Skeletal muscle tissue (tissue), 4 donors: Measurements from ENCODE around the gene TNPO1. TPM values are rescaled to one million over a fixed set of nuclear protein-coding genes. Genes with fewer than 3 reads are reported as not detected.

Experiments used
- H3K27ac ChIP-seq: one replicate; pipeline ENCODE4 v1.7.0; 2013; ENCODE audit warnings: mild to moderate bottlenecking, low read depth, low read length, inconsistent platforms
- H3K27me3 ChIP-seq, 3 donors: one replicate each; pipeline ENCODE4 v1.7.0; 2013; ENCODE audit warnings: low read length in 3 of 3; ENCODE audit not compliant: control insufficient read depth in 3 of 3, insufficient read depth in 3 of 3
- H3K36me3 ChIP-seq, 3 donors: one replicate each; pipeline ENCODE4 v1.7.0; 2013; ENCODE audit warnings: low read length in 3 of 3; ENCODE audit not compliant: control insufficient read depth in 3 of 3, insufficient read depth in 3 of 3
- H3K4me1 ChIP-seq, 3 donors: one replicate each; pipeline ENCODE4 v1.7.0; 2013; ENCODE audit warnings: low read length in 3 of 3, mild to moderate bottlenecking in 3 of 3; ENCODE audit not compliant: control insufficient read depth in 3 of 3, insufficient read depth in 3 of 3
- H3K4me3 ChIP-seq, 3 donors: one replicate each; pipeline ENCODE4 v1.7.0; 2013; ENCODE audit warnings: low read length in 3 of 3
- H3K9ac ChIP-seq, 3 donors: one replicate each; pipeline ENCODE4 v1.7.0; 2013; ENCODE audit warnings: low read length in 3 of 3, mild to moderate bottlenecking in 3 of 3, moderate library complexity in 2 of 3, low read depth in 1 of 3
- H3K9me3 ChIP-seq, 3 donors: one replicate each; pipeline ENCODE4 v1.7.0; 2013; ENCODE audit warnings: low read length in 3 of 3; ENCODE audit not compliant: control insufficient read depth in 3 of 3
- total RNA-seq: library from RNA; depleted of rRNA; stranded (reverse); fragments of >200 nt; gene quantifications from one replicate; pipeline ENCODE4 v1.2.3, GENCODE V29; 2014
- donor health status: Osteomylitis.

Gene TNPO1
- total RNA-seq, 1 donor from 2014 or later, result 111 TPM

- Histone ChIP-seq H3K4me1 (peaks cover 2 to 25% (median 24%) of the 10 kb centered on the region in 3 donors), H3K9me3 (no peaks in the 10 kb centered on the region), H3K36me3 (no peaks in the 10 kb centered on the region), H3K9ac (no peak overlapping the region), H3K27ac (no peak overlapping the region), H3K4me3 (no peak overlapping the region), H3K27me3 (no peaks in the 10 kb centered on the region)
Observed at GRCh38 chr5:72836810-72837209, 20.3 kb downstream of the TNPO1 start.

- H3K27ac ChIP-seq, result no peak overlapping the region
- H3K4me1 ChIP-seq, result peaks cover 2 to 27% (median 26%) of the 10 kb centered on the region in 3 donors
- no peaks in the 10 kb centered on the region for H3K9me3 ChIP-seq
- H3K4me3 ChIP-seq, result no peak overlapping the region
- no peaks in the 10 kb centered on the region for H3K36me3 ChIP-seq
- H3K9ac ChIP-seq, result no peak overlapping the region
- no peaks in the 10 kb centered on the region for H3K27me3 ChIP-seq
Observed at GRCh38 chr5:72837524-72838096, 21.1 kb downstream of the TNPO1 start.

GRCh38 chr5:72840041-72840440 is 23.6 kb downstream of the TNPO1 start:
- no peak overlapping the region for H3K4me3 ChIP-seq
- H3K4me1 ChIP-seq, result peaks cover 5 to 33% (median 30%) of the 10 kb centered on the region in 3 donors
- no peak overlapping the region for H3K9ac ChIP-seq
- H3K27ac ChIP-seq, result no peak overlapping the region
- H3K27me3 ChIP-seq, result no peaks in the 10 kb centered on the region
- no peaks in the 10 kb centered on the region for H3K9me3 ChIP-seq
- H3K36me3 ChIP-seq, result no peaks in the 10 kb centered on the region

- H3K4me1 ChIP-seq, result peaks cover 3 to 26% (median 22%) of the 10 kb centered on the region in 3 donors
Observed at GRCh38 chr5:72841756-72842535, 25.5 kb downstream of the TNPO1 start.

GRCh38 chr5:72842816-72843215 is 26.4 kb downstream of the TNPO1 start:
- H3K27ac ChIP-seq, result no peak overlapping the region
- no peaks in the 10 kb centered on the region for H3K27me3 ChIP-seq
- H3K4me3 ChIP-seq, result no peak overlapping the region
- H3K36me3 ChIP-seq, result no peaks in the 10 kb centered on the region
- H3K9ac ChIP-seq, result no peak overlapping the region
- no peaks in the 10 kb centered on the region for H3K9me3 ChIP-seq
- H3K4me1 ChIP-seq, result peaks cover 8 to 29% (median 26%) of the 10 kb centered on the region in 3 donors

More at GRCh38 chr5:72841756-72842535, 25.5 kb downstream of the TNPO1 start:
- H3K9me3 ChIP-seq, result no peaks in the 10 kb centered on the region
- no peak overlapping the region for H3K4me3 ChIP-seq
- no peak overlapping the region for H3K9ac ChIP-seq
- H3K36me3 ChIP-seq, result no peaks in the 10 kb centered on the region
- no peak overlapping the region for H3K27ac ChIP-seq
- no peaks in the 10 kb centered on the region for H3K27me3 ChIP-seq

- Histone ChIP-seq H3K27ac (no peak overlapping the region), H3K4me1 (peaks cover 8 to 30% (median 14%) of the 10 kb centered on the region in 3 donors)
Observed at GRCh38 chr5:72844218-72844603, 27.8 kb downstream of the TNPO1 start.

GRCh38 chr5:72845889-72846288 is 29.4 kb downstream of the TNPO1 start:
- H3K4me1 ChIP-seq, result peaks cover 8 to 33% (median 27%) of the 10 kb centered on the region in 3 donors
- H3K9ac ChIP-seq, result no peak overlapping the region
- H3K27me3 ChIP-seq, result no peaks in the 10 kb centered on the region
- no peaks in the 10 kb centered on the region for H3K9me3 ChIP-seq
- H3K36me3 ChIP-seq, result no peaks in the 10 kb centered on the region
- H3K27ac ChIP-seq, result no peak overlapping the region
- no peak overlapping the region for H3K4me3 ChIP-seq

More at GRCh38 chr5:72844218-72844603, 27.8 kb downstream of the TNPO1 start:
- Histone ChIP-seq H3K9me3 (no peaks in the 10 kb centered on the region), H3K9ac (no peak overlapping the region), H3K4me3 (no peak overlapping the region), H3K27me3 (no peaks in the 10 kb centered on the region), H3K36me3 (no peaks in the 10 kb centered on the region)

- no peak overlapping the region for H3K27ac ChIP-seq
Observed at GRCh38 chr5:72846483-72846882, 30.0 kb downstream of the TNPO1 start.

GRCh38 chr5:72847439-72847838 is 31.0 kb downstream of the TNPO1 start:
- H3K27ac ChIP-seq, result peak overlapping the region; percentile 94
- H3K9ac ChIP-seq, result peak overlapping the region; percentile 83 to 93 (median 90)
- no peaks in the 10 kb centered on the region for H3K9me3 ChIP-seq
- H3K4me3 ChIP-seq, result peak overlapping the region; percentile 87 to 93 (median 89)
- peaks cover 19 to 37% (median 32%) of the 10 kb centered on the region in 3 donors for H3K4me1 ChIP-seq
- H3K36me3 ChIP-seq, result no peaks in the 10 kb centered on the region
- no peaks in the 10 kb centered on the region for H3K27me3 ChIP-seq

More at GRCh38 chr5:72846483-72846882, 30.0 kb downstream of the TNPO1 start:
- no peaks in the 10 kb centered on the region for H3K36me3 ChIP-seq
- H3K27me3 ChIP-seq, result no peaks in the 10 kb centered on the region
- H3K4me3 ChIP-seq, result no peak overlapping the region
- H3K9me3 ChIP-seq, result no peaks in the 10 kb centered on the region
- H3K9ac ChIP-seq, result no peak overlapping the region
- peaks cover 13 to 37% (median 29%) of the 10 kb centered on the region in 3 donors for H3K4me1 ChIP-seq

- peak overlapping the region; percentile 83 to 93 (median 90) for H3K9ac ChIP-seq
- peaks cover 0 to 2% (median 1%) of the 10 kb centered on the region in 3 donors for H3K36me3 ChIP-seq
- peak overlapping the region; percentile 87 to 93 (median 89) for H3K4me3 ChIP-seq
- no peaks in the 10 kb centered on the region for H3K9me3 ChIP-seq
- H3K4me1 ChIP-seq, result peaks cover 17 to 35% (median 34%) of the 10 kb centered on the region in 3 donors
- H3K27ac ChIP-seq, result peak overlapping the region; percentile 94
- no peaks in the 10 kb centered on the region for H3K27me3 ChIP-seq
Observed at GRCh38 chr5:72847989-72848473, 31.6 kb downstream of the TNPO1 start.
